GM12891 (cell line): ENCODE results near the gene STARD5.

Source experiments
- POLR2A ChIP-seq: IDR thresholded peaks from 2 replicates; pipeline ENCODE4 v1.6.1; 2011; ENCODE audit warnings: low read depth, low read length, control low read depth
- POLR2AphosphoS5 ChIP-seq: IDR thresholded peaks from 2 replicates; pipeline ENCODE4 v1.6.1; 2011; ENCODE audit warnings: low read depth, low read length, control low read depth
- TAF1 ChIP-seq: IDR thresholded peaks from 2 replicates; pipeline ENCODE4 v1.6.1; 2011; ENCODE audit warnings: low read depth, low read length, control low read depth

DNA sequence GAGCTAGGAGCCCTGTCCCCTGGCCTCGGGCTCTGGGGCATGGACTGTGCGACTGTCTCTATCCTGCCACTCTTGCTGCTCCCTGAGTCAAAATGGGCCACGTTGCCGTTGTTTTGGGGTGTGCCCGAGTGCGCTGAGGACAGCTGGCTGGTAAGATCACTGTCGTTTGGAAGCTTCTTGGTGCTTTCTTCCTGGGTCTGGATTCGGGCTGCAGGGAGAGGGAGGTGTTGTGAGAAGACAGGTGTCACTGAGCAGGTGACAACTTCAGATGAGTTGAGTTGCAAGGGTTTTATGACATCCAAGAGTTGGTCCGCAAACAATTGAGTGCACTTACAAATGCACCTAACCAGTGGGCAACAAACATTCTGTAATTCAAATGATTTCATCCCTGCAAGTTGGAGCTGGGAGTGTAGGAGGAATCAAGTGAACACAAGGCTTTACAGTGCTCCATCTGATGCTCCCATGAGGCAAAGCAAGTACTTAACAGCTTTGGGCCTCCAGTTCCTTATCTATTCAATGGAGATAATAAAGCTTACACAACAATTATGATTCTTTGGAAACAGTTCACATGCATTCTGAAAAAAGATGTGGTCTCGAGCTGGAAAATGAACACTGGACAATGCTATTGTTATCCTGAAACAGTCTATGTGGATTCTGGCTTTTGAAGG, 11.0 kb upstream of the STARD5 start:
- TF ChIP-seq POLR2A (no peak), POLR2AphosphoS5 (no peak), TAF1 (no peak)
